DMS53 treated with DMSO at 0.1 percent for 48 hours (cell line): ENCODE data around the gene ANO1.

ENCODE experiments used
- DNase-seq: peaks from one replicate; lab custom pipeline; 2025; ENCODE audit not compliant: unreplicated experiment; lab: John Stamatoyannopoulos, UW

The ANO1 gene

DNA sequence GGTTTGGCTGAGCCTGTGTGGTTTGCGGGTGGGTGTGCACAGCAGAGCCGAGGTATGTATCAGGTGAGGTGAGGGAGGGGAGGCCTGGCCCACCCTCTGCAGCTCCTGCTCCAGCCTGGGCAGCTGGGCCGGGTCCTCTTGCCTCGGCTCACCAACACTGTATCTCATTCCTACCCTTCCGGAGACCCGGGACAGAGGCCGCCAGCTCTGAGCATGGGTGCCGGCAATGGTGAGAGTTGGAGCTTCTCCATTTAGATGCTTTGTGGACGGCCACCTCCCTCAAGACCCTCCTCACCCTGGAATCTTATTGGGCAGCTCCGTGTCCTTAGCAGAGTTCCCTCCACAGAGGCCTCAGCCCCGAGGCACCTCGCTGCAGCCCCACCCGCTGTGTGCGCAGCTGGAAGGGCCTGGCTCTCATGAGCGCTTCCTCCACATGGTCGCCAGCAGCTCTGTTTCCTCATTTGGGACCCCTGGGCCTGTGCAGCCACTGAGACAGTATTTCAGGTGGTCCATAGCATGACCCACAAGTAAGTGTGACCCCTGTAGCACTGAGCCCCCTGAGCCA lies 55.7 kb downstream of the ANO1 start:
- DNase-seq = no peak

DNA sequence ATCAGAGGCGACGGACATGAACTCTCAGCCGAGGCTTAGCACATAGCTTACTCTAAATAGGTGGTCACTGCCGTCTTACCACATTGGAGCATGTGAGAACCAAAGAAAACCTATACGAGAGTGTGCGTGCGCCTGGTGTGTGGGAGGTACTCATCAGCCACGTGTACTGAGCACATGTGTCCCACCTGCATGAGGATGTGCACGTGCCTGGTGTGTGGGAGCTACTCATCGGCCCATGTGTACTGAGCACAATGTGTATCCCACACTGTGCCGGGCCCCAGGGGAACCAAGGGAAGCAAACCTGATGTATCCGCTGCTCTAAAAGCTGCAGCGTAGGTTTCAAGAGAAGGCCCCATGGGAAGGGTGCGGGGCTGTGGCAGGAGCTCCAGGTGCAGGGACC lies 56.4 kb downstream of the ANO1 start:
- DNase-seq = no peak

DNA sequence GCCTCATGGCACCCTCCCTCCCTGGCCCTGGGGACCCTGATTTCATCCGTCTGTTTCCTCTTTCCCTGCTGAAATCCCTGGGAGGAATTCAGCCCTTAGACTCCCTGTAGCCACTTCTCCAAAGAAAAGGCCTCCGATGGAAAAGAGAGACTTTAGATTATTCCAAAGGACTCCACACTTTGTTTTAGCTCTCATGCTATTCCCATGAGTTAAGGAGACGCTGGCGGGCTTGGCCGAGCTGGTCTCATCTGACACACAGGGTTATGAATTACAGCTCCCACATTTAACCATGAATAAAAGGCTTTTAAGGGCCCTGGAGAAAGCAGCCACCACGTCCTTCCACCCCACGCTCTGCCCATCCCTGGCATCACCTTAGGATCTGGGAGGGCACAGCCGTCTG lies 57.0 kb downstream of the ANO1 start:
- DNase-seq = no peak

DNA sequence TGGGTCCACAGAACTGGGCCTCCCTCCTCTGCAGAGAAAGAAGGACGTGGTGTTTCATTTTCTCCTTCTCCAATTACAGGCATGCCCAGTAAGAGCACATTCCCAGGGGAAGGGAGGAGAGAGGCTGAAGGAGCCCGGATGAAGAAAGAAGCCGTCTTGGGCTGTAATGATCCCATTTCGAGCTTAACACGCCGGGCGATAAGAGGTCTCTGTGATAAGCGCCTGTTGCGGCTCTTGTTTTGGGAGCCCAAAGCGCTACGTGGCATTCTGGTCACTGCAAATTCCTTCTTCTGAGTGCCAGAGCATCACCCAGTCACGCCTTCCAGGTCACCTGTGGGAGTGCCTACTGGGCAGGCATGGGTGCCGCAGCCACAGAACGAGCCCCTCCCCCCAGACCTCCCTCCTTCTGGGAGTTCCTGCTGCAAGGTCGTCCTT lies 57.5 kb downstream of the ANO1 start:
- DNase-seq = no peak

DNA sequence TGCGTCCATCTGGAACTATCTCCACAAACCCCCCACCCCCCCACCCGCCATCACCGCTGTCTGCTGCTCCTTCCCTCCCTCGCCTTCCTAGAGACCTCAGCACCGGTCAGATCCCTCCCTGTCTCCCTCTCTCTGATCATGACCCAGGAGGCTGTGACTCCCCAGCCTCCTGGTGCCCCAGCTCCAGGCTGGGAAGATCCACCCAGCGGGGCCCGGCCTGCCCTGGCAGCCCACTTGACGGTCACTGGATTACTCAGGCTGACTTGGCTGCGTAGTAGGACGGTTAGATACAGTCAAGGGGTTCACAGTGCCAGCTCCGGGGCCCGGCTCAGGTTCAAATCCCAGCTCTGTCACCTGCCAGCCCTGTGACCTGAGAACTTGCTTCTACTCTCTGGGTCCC lies 59.3 kb downstream of the ANO1 start:
- DNase-seq = no peak

DNA sequence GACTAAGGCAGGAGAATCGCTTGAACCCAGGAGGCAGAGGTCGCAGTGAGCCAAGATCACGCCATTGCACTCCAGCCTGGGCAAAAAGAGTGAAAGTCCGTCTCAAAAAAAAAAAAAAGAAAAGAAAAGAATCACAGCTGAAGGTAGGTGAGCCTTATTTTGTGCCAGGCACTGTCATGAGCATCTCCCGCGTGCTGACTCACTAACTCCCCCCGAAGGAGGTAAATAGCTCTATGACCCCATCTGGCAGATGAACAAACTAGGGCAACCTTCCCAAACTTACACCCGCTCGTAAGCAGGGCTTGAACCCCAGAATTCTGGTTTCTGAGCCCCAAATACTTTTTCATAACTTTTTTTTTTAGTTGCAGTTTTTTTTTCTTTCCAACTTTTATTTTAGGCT lies 60.3 kb downstream of the ANO1 start:
- no peak for DNase-seq

DNA sequence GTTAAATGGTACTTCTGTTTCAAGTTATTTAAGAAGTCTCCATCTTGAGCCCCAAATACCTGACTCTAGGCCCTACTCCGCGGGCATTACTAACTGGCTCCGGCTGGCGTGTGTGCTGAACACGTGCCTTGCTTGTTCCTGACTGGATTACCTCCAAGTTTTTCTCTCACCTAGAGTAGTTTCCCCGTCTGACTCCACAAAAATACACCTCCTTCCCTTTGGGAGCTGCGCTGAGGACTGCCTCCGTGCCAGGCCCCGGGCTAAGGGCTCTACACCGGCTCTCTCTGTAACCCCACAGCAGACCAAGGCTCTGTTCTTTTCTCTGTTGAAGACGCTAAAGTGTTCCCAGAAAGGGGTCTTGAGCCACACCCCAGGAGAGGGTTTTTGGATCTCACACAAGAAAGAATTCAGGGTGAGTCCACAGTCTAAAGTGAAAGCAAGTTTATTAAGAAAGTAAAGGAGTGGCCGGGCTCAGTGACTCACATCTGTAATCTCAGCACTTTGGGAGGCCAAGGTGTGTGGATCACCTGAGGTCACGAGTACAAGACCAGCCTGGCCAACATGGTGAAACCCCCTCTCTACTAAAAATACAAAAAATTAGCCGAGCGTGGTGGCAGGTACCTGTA lies 61.8 kb downstream of the ANO1 start:
- DNase-seq = no peak

DNA sequence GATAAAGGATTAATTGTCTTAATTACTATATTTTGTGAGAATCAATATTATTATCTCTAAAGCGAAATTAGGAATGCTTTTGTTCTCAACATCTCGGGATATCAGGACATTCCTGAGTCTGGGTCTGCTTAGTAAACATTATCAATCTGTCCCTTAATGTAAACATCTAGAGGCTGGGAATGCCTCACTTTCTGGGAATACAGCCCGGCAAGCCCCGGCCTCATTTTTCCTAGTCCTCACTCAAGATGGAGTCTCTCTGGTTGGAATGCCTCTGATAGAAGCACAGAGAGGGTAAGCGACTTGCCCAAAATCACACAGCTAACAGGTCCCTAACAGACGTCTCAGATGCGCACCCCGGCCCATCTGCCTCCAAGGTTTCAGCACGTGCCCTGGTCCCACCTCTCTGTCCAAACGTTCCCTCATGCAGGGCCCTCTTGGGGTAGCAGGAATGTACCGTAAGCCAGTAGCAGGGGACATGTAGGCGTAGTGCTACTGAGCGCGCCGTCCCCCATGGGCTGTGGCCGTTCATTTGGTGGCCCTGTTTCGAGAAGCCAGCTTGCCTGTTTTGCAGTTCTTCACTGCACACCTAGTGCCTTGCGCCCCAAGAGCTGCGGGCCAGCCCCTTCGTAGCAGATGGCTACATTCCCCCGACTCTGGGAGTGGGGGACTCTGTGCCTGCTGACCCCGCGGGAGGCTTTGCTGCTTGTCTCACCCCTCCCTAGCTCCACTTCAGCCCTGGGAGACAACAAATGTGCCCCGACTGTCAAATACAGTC lies 62.8 kb downstream of the ANO1 start:
- DNase-seq = no peak

DNA sequence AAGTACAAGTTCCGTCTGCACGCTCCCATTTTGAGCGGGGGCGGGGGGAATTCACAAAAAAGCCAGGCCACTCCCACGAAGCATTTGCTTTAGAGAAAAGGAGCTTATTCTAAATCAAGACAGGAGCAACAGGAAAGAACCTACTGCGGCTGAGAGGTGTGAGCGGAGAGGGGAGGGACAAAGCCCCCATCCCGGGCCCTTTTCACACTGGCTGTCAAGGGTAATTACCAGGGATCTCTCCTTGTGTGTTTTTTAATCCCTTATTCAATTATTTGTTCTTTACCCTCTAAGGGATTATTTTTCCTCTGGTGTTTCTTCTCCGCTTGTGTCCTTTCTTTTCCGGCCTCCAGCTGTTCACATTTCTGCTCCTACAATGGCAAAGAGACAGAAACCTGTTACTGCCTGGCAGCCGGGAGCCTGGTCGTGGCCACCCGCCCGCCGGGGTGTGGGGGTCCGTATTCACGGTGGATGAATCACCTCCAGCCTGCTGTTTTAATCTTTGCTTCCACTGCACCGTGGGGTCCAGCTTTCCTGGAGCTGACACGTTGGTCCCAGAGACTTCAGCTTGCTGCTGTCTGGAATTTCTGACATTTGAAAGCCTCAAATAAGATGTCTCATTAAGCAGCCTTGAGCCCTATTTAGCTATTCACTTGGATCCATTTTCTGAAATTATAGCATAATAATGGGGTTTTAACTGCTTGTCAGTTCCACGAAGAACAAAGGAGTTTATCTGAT lies 63.5 kb downstream of the ANO1 start:
- DNase-seq = no peak

DNA sequence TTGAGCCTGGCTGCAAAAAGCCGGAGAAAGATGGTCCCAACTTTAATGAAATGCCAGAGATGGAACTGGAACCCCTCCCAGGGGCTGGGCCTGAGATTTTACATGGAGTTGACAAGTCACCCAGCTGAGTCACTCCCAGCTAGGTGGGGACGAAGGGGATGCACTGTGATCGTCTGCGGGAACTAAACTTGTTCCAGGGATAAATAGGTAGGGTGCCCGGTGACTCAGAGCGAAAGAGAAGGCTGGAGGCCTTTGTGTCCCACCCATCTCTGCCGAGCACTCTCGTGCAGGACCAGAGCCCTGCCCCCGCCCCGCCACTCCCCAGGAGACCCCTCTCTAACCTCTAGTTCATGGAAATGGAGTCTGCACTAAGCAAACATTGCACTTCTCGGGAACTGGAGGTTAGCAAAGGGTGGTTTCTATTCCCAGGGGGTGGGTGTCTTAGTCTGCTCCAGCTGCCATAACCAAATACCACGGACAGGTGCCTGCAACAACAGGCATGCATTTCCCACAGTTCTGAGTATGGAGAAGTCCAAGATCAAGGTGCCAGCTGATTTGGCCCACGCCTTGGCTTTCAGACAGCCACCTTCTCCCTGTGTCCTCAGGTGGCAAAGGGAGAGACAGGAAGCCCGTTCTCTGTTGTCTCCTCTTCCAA lies 64.2 kb downstream of the ANO1 start:
- DNase-seq = no peak

DNA sequence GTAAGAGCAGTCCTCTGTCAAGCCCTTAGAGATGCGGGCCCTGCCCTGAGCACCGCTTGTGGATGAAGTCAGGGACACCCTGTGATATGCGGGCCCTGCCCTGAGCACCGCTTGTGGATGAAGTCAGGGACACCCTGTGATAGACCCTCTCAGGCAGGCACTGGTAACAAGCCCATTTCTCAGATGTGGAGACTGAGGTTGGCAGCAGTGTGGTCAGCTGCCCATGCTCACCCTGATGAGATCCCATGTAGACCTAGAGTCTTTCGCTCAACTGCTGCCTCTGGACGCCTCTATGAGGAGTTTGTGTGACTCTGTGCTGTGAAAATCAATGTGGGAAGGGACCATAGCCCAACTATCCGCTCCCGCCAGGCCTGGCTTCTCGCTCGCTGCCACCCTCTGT lies 66.1 kb downstream of the ANO1 start:
- DNase-seq = no peak

DNA sequence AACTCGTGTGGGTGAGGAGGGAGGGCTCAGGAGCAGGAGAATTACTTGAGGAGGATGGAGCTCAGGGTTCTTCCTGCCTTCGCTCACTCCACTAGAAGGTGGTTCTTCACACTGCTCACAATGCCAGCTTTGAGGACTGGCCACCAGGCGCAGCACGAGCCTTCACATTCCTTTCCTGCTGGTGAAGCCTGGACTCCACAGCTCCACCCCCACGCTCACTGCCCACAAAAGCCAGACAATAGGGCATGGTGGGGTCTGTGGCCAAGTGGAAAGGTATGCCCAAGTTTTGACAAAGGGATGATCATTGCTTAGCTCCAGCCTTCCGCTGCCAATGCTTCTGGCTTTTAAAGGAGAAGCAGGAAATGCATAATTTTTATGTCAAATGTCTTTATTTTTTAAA lies 67.0 kb downstream of the ANO1 start:
- no peak for DNase-seq

DNA sequence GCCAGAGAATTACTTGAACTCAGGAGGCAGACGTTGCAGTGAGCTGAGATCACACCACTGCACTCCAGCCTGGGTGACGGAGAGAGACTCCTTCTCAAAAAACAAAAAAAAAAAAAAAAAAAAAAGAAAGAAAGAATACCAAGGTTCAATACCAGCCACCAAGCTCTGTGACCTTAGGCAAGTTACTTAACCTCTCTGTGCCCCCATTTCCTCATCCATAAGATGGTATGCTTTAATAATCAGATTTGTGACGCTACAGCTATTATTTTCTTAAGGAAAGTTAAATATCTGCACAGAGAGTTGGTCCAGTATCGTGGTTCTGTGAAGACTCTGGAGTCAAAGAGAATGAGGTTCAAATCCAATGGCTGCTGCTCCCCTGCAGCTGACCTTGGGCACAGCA lies 67.7 kb downstream of the ANO1 start:
- DNase-seq = no peak

DNA sequence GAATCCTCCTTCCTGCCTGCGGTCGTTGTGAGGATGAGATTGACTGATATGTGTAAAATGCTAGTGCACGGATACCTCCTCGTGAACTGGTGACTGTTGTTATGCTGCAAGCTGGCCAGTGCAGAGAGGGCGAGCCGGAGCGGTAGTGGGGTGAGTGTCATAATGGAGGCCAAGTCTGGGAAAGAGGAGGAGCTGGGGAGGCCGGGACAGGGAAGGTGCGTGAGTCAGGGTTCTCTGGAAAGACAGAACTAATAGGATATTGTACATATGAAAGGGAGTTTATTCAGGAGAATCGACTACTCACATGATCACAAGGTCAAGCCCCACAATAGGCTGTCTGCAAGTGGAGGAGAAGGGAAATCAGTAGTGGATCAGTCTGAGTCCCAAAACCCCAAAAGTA lies 68.2 kb downstream of the ANO1 start:
- DNase-seq = no peak

DNA sequence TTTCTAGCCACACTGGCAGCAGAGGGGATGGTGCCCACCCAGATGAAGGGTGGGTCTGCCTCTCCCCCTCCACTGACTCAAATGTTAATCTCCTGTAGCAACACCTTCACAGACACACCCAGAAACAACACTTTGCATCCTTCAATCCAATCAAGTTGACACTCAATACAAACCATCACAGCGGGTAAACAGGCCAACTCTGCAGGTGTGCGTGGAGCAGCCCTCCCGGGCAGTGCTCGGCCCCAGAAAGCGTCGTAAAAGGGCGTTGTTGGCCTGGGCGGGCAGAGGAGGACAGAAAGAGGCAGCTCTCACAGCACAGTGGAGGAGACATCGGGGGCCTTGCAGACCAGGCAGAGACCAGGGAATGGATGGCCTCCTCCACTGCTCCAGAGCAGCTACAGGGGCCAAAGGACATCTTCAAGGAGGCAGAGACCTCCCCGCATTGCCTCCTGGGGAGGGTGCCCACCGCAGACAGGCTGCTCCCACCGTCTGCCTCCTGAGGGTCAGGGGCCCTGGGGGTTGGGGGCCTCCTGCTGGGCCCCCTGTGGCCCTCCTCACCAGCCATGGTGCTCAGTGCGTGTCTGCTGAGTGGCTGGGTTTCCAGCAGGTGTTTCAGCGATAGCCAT lies 68.9 kb downstream of the ANO1 start:
- no peak for DNase-seq

DNA sequence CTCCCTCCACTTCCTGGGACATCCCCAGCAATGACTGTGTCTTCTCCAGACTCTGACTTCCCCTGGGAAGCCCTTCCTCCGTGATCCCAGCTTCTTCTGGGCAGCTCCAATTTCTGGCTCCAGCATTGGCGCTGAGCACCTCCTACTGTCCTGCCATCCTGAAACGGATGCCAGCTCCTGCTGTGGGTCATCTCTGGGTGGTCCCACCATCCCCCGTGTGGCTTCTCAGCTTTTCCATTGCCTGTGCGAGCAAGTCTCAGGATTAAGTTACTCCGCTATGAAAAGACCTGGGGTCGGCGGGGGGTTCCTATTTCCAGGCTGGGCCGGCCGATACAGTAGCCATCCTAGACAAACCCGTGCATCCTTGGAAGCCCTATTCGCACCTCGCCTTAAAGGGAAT lies 69.6 kb downstream of the ANO1 start:
- no peak for DNase-seq

DNA sequence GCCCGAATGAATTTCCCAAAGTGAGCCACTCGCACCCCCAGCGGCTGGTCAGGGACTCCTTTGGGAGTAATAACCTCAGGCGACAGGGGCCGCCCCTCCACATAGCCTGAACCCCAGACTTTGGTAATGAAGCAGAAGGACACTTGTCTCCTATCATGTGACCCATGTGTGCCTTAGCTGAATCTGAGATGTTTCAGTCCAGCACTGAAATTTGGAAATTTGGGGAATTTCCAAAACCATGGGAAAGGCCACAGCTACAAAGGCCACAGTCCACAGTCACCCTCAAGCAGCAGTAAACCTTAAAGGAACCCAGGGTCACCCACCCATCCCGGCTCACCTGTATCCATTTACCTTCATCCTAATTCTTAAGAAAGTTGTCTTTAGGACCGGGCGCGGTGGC lies 73.6 kb downstream of the ANO1 start:
- DNase-seq = no peak

DNA sequence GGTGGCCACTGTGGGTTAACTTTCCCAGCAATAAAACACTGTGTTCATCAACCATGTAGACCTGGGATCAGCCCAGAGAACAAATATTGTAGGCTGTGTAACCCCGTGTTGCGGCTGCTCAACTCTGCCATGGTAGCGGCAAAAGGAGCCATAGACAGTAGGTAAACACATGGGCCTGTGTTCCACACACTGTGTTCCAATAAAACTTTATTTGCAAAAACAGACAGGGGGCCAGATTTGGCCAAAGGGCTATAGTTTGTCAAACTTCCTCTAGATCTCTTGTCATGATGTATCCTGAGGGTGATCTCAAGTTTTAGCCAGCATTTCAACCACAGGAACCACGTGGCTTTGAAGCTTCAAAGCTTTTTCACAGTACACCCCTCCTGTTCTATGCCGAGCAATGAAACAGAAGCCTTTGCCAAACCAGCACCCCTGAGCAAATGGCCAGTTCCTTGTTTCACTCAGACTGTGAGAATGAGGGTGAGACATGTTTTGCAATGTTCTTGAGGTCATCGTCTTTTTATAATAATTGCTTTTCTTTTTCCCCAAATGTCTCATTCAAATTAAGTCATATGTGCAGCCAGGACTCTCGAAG lies 75.1 kb downstream of the ANO1 start:
- no peak for DNase-seq

DNA sequence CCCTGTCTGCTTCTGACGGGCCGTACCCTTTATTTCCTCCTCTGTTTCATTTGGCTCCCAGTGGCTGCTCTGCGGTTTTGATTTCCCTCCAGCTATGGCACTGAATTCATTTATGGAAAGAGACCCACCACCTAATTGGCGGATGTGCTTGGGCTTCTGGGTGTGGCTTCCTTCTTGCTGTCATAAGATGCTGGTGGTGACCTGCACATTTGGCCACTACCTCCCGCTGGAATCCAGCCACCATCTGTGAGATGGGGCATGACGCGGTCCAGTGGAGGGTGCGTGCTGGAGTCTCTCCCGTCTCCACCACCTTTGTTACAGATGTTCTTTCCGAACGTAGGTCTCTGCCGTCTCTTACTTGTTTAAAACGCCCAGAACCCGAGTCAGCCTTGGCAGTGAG lies 77.3 kb downstream of the ANO1 start:
- DNase-seq = no peak

DNA sequence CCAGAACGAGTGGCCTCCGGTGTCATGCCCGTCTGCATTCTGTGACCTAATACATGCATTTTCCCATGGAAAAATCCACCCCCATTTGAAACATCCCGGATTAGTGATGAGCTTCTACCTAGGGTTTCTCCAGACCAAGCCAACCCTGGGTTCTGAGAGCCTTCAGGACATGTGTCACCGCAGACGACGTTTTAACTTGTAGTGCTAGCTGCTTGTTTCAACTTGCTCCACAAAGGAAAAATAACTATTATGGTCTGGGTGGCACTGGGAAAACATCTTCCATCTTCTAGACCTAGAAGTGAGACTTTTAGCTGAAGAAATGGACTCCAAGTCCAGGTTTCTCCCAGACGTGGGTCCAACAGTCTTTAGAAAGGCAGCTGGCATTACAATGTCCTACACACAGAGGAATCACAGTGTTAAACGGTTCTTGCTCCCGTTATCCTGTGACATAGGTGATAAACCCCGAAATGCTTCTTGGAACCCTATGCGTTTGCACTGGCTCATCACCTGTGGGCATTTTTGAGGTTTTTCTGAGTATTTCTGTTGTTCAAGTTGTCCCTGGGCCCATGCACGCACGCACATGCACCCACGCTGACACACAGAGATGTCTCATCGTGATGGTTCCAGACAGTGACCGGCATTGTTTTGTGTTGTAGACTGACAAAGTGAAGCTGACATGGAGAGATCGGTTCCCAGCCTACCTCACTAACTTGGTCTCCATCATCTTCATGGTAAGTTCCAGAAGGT lies 78.3 kb downstream of the ANO1 start:
- DNase-seq = no peak
